Retina (tissue), 1 donor: ENCODE results near the gene FAM240A.

Experiments
- DNase-seq: peaks from one replicate; pipeline ENCODE4 v3.0.0-alpha.2; 2016

Gene FAM240A

DNA sequence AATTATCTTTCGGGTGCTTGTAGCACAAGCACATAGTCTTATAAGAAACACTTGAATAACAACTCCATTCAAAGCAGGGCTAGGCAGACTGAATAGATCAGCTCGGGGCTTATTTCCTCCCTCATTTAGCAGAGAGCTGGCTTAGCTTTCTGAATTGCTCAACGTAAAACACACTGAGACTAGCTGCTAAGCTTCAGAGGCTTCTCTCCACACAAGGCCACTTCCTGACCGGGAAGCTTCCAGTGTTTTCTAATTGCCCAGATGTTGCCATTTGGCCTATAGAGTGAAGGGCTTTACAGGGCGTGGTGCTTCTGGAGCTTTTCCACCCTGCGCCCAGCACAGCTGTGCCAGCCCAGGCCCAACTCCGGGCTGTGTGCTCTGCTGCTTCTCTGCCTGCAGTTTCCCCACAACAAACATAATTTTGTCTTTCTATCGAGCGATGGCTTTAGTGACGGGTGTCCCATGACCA, 16.6 kb downstream of the FAM240A start:
- peak; percentile 33 for DNase-seq

DNA sequence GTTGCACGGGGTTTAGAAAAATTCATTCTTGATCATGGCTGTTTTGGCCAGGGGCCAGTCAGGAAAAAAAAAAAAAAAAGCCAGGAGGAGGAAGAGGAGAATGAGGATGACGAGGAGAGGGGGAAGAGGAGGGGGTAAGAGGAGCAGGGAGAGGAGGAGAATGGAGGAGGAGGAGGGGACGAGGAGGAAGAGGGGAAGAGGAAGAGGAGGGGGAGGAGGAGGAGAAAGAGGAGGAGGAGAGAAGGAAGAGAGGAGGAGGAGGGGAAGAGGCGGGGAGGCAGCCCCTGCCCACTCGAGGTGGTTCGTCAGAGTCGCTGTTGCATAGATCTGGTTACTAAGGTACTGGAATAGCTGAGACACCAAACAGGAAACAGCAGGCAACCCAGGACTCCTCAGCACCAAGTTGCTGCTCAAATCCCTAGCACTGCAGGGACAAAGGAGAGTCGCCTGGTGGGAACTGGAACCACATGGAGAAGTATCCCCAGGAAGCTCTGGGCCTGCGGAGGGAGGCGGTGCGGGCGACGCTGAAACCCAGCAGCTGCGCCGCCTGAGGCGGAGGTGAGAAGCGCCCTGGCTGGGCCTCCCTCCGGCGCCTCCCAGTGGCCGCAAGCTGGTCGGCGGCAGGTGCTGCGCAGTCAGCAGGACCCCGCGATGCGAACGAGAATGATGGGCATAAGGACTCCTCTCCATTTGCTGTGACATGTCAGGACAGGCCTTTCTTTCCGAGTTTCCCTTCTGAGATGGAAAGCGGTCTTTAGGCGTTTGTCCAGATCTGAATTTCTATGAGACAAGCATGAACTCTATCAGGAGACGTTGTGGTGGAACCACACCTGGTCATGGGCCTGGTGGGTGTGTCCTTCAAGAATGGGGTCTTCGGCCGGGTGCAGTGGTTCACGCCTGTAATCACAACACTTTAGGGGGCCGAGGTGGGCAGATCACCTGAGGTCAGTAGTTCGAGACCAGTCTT, 17.5 kb downstream of the FAM240A start:
- DNase-seq = peak; percentile 92

DNA sequence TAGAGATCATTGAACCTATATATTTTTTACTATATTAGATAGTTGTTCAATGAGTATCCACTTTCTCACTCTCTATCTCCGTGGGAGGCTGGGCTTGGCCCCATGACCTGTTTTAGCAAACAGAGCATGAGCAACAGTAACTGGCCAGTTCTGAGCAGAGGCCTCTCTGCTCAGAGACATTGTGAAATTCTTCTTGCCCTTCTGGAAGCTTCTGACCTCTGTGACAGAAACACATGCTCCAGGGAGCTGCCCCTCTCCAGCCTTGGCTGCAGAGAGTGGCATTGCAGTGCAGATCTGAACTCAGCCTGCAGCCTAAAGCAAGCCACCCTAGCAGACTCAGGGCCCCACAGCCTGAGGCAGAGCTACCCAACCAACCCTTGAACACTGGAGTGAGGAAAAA, 20.5 kb downstream of the FAM240A start:
- DNase-seq = no peak

DNA sequence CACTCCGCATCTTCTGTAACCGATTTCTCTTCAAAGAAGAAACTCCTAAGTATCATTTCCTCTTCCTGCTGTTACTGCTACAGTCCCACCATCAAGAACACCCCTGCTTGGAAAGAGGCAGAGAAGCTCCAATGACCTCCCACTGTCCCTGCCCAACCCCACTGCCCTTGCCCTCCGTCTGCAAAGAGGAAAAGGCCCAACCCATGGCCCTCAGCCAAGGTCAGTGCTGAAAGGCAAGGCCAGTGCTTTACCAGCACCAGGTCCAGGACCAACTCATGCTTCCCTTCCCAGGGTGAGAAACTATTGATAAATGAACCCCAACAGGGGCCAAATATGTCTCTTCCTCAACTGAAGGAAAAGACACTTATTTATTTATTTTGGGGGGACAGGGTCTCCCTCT, 22.5 kb downstream of the FAM240A start:
- no peak for DNase-seq

DNA sequence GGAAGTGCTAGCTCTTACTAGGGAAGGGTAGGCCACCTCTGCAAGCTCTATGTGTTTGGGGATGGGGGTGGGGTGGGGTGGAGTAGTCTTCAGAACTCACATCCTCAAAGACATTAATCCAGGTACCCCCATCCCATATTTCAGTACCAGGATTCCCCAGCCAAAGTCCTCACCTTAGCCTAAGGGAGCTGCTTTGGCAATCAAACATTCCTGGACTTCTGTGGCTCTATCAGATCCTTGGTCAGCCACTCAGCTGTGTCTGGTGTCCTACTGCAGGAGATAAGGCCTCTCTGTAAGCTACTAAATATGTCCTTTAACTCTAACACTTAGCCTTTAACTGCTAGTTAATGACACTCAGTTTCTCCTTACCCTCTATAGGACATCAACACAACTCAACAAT, 26.9 kb downstream of the FAM240A start:
- DNase-seq = no peak

DNA sequence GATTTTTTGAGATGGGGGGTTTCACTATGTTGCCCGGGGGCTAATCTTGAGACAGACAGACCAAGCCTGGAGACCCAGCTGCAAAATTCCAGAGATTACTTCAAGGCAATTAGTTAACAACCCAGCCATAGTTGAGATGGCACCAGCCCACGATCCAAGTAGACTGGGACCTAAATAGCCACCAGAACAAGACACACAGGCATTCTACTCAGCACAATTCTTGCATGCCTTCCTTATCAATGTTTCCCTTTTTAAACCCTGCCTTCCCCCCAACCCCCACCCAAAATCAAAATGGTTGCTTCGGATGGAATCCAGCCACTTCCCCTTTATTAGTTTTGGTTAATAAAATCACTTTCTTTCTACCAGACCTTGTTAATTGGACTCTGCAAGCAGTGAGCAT, 28.6 kb downstream of the FAM240A start:
- DNase-seq = no peak

DNA sequence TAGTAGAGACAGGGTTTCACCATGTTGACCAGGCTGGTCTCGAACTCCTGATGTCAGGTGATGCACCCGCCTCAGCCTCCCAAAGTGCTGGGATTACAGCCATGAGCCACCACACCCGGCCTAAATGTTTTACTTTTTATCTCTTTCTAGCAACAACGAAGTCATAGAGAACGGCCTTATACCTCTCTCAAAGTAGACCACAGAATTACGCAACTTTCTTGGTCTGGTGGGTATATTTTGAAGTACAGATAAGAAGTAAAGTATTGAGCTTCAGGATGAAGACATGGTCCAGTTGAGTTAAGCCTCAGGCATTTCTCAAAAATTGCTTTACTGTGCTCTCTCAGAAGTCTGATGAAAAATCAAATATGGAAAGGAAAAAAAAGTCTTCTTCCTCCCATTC, 30.6 kb downstream of the FAM240A start:
- no peak for DNase-seq

DNA sequence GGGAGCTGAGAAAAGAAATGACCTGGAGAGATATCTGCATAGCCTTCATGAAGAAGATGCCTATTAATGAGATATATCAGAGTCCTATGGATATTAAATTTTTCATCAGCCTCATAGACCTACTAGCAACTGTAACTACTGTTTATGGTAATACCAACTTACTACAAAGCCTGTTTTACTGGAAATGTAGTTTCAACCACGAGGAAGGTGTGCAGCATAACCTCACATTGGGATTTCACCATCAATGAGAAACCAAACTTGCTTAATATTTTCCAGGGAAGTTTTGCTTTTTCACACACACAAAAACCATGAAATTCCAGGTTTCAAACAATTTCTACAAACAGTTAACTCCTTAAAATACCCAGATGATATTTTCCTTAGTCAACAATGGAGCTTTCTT, 31.4 kb downstream of the FAM240A start:
- DNase-seq = no peak

DNA sequence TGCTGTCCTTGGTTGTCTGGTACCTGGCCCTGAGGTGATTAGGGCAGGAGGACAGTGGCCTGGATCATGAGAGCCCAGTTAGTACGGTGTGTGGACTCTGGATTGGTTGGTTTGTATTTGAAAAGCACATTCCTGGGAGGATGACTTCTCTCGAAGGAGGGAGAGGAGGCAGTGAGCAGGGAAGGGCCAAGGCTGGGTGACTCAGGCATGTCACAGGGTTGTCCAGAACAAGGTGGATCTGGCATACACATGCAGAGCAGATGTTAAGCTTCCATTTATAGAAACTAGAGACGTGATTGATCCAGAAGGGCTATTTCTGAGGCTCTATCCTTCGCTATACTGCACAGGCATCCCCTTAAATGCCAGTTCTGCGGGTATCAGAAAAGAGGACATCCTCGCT, 34.4 kb downstream of the FAM240A start:
- DNase-seq = no peak

DNA sequence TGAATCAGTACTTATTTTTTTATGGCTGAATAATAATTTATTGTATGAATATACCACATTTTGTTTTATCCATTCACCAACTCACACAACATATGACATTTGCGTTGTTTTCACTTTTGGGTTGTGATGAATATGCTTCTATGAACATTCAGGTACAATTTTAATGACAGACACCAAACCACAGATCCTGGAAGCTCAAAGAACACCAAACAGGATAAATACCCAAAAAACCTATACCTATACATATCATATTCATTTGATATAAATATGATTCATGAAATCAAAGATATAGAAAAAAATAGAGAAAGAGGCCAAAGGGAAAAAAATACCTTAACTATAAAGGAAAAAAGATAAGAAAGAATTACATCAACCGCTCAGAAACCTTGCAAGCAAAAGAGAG, 35.8 kb downstream of the FAM240A start:
- no peak for DNase-seq

DNA sequence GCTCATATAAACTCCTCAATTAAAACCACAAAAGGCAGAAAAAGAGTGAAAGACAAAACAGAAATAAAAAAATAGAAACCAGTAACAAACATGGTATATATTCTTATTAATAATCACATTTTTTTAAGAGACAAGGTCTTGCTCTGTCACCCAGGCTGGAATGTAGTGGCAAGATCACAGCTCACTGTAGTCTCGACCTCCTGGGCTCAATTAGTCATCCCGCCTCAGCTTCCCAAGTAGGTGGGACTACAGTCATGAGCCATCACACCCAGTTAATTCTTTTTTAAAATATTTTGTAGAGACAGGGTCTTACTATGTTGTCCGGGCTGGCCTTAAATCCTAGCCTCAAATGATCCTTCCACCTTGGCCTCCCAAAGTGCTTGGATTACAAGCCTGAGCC, 37.1 kb downstream of the FAM240A start:
- no peak for DNase-seq

DNA sequence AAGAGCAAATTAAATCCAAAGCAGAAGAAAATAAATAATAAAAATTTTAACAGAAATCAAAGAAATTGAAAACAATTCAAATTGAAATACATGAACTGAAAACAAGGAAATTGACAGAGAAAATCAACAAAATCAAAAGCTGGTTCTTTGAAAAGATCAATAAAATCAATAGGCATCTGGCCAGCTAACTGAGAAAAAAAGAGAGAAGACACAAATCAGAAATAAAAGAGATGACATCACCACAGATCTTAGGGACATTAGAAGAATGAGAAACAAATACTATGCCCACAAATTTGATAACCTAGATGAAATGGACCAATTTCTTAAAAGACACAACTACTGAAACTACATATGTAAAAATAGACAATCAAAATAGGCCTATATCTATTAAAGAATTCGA, 38.8 kb downstream of the FAM240A start:
- no peak for DNase-seq

DNA sequence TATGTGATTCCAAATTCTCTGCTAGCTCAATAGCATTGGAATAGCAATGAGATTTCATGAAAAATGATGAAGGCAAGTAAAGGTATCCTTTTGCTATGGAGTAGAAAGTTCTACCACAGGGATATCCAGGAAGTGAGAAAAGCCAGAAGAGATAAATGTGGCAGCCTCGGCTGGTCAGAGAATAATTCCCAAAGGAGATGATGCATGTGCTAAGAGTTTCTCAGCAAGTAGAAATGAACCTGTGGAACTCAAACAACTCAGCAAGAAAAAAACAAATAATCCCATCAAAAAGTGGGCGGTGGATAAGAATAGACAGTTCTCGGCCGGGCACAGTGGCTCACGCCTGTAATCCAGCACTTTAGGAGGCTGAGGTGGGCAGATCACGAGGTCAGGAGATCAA, 42.9 kb downstream of the FAM240A start:
- DNase-seq = no peak

DNA sequence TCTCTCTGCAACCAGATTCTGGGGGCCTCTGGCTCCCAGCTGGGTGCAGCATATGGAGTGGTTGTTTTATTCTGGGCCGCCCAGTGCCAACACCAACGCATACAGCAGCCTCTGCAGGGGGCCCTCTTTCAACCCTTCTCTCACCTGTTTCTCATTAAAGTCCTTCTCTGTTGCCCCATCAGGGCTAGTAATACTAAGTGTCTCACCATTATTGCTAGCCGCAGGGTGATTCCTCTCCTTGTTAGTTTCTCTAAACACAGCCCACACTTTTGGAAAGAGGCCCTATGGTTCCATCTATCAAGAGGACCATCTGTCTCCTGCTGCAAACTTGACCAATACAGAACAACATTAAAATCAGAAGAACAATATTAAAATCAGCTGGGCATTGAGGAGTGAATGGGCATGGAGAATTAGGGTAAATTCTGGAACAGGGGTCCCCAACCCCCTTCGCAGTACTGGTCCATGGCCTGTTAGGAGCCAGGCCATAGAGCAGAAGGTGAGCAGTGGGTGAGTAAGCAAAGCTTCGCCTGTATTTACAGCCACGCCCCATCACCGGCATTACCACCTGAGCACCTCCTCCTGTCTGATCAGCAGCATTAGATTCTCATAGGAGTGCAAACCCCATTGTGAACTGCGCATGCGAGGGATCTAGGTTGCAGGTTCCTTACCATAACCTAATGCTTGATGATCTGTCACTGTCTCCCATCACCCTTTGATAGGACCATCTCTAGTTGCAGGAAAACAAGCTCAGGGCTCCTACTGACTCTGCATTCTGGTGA, 44.6 kb downstream of the FAM240A start:
- no peak for DNase-seq

DNA sequence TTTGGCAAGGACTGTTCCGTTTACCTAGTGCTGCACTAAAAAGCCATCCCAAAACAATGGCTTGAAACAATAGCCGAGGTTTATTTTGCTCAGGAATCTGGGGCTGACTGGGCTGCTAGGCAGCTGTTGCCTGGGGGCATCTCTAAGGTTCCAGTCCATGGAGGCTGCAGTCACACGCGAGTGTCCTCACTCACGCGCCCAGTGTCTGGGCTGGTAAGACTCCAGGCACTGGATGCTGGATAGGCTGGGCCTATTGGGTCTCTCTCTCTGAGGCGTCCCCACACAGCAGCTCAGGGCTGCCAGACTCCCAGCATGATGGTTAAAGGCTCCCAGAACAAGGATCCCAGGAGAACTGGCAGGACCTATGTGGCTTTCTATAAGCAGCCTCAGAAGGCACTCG, 47.0 kb downstream of the FAM240A start:
- peak; percentile 26 for DNase-seq

DNA sequence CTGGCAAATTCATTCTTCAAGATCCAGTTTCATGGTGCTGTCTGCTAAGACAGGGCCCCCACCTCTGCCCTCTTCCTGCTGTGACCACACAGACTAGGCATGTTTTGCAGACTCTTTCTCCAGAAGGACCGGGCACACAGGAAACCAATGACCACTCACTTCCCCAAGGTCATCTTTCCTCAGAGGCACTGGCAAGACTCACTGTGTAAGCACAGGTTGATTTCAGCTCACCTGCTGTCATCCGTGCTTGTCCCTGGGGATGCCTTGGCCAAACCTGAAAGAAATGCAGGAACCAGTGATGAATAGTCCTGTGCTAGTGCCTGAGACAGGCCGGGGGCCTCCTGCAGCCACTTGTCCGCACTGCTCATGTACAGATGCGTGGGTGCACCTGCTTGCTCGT, 47.7 kb downstream of the FAM240A start:
- no peak for DNase-seq

DNA sequence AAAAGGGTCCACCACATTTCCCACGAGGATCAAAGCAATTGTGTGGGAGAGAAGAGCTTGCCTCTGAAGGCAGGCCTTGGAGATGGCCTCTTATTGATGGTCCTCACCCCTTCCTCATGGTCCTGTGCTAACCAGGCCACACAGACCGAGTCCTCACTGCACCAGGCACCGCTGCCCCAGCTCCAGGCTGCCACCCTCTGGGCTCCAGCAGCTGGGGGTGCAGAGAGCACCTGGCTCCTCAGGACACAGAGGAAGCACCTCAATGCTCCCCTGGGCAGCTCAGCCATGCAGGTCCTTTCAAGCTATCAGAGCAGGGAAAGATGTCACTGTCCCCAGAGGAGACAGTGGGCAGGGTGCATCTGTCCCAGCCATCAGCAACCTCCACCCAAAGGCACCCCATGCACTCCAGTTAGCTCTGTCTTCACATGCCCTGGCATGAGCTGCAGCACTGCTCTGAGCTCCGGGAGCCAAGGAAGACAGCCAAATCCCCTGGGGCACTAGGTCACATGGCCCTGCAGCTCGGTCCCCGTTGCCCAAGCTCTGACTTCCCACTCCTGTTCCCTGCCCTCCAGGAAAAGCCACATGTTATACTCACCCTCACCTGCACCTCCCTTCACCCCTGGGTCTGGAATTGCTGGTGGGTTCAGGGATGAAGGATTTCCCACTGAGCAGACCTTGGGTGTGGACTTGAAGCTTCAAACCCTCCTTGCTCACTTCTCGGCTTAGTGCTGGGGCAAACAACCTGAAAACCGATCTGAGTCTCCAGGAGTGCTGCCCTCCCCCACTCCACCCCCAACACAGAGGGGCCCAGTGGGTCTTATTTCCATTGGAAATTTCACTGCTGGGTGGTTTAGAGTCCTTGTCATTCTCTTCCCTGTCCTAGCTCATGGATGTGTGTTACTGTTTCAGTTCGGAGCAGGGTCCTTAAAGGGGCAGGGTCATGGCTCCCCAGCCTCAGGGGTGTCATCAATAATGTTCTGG, 48.5 kb downstream of the FAM240A start:
- DNase-seq = no peak

DNA sequence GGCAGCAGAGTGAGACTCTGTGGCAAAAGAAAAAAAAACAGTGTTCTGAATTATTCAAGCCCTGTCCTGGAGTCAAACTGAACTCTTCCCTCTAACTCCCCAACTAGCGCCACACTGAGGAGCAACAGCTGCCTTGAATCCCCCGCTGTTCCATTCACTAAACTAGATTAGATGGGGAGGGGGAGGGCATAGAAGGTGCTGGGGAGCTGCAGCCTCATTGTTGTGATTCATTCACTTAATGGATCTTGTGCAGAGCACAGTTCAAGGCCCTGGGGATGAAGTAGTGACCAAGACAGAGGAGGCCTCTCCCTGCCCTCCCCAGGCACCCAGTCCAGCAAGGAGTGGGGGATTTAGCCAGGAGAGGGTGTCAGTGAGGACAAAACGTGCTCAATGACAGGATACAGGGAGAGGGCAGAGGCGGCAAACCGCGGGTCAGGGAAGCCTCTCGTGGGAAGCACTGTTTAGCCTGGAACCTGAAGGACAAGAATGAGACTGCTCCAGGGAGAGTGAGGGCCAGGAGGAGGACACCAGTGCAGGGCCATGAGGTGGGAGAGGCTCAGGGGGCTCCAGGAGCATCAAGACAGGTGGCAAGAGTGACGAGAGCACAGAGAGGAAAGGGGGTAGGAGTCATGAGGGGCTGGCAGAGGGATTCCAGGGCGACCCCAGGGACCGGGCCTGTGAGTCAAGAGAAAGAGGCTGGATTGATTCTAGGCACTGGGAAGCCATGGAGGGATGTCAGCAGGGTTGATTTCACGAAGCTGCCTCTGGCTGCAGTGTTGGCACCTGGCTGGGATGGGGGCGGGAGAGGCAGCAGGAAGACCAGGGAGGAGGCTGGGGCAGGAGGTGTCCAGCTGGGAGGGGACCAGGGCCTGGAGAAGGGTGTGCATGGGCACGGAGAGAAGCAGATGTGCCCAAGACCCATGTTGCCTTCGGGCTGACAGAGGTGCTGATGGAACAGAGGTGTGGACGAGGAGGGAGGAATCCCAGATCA, 49.7 kb downstream of the FAM240A start:
- DNase-seq = no peak

DNA sequence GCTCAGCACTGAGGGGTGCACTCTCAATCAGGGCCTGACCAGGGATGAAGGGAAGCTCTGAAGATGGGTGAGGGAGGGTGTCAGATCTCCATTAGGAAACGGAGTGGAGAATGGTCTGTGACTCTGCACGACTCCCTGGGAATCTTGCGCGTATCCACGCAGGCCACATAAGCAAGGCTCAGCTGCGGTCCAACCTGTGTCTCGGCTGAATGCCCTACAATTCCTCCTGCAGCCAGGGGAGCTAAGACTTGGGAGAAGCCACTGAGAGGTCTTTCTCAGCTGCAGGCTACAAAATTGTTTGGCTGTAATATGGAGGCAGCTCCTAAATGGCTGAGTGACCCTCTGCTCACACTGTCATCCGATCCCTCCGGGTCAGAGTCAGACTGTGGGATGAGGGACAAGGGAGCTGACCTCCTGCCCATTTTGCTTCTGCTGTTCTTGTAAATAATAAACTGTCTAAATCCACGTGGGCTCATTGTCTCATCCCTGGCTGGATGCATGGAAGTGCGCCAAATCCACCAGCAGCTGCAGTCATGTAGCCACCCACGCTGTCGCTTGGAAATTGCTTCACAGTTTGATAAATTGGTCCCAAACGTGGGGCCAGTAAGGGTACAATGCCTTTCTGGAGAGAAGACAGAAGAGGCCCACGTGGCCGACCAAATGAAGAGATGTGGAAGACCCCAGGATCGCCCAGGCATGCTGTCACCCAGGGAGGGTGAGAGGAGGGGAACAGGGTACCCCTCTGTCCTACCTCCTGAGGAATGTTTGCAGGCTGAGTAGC, 50.6 kb downstream of the FAM240A start:
- DNase-seq = peak; percentile 61

DNA sequence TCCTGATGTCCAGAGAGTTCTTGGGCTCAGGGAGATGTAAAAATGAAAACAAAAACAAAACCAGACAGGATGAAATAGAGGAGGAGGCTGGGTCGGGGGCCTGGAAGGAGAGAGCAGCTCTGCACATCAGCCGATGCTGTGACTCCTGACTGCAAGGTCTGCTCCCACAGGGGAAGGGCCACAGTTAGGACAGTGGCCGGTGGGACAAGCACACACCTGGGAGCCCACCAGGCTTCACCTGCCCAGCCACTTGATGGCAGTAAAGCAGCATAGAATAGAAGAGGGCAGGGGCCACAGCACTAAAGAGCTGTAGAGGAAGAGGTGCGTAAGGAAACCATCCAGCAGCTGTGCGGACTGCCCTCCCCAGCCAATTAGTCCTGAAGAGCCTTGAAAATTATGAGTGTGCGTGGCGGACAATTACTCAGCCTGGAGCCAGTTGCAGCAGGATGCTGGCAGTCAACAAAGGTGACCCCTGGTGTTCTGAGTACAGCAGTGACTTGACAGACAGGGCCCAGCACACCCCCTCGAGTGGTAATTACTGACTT, 51.3 kb downstream of the FAM240A start:
- DNase-seq = peak; percentile 61
